Gastroesophageal sphincter (tissue), 4 donors: ENCODE measurements around the gene MSH5. TPM values are rescaled to one million over a fixed set of nuclear protein-coding genes. Genes with fewer than 3 reads are reported as not detected.

Source experiments
- ATAC-seq: fragments of 150-250 bp; one replicate; pipeline ENCODE4 v1.9.1; 2016; ENCODE audit warnings: mild to moderate bottlenecking, moderate library complexity
- H3K27ac ChIP-seq, 4 donors: fragments of 200-600 bp; sonication (generic) in 3 of 4; 1 replicate in 3 of 4; 2 replicates in 1 of 4; pipeline ENCODE4 v1.5.1; 2016 to 2019
- H3K27me3 ChIP-seq: fragments of 200-600 bp; sonication (generic); one replicate; pipeline ENCODE4 v1.5.1; 2019
- H3K36me3 ChIP-seq, 2 donors: fragments of 200-600 bp; sonication (generic); one replicate each; pipeline ENCODE4 v1.5.1; 2019; ENCODE audit warnings: control low read depth in 1 of 2
- H3K4me1 ChIP-seq, 3 donors: fragments of 200-600 bp; sonication (generic); 1 replicate in 2 of 3; 2 replicates in 1 of 3; pipeline ENCODE4 v1.5.1; 2016 to 2019; ENCODE audit warnings: control low read depth in 2 of 3
- H3K4me3 ChIP-seq, 2 donors: fragments of 200-600 bp; sonication (generic); one replicate each; pipeline ENCODE4 v1.5.1; 2019; ENCODE audit warnings: mild to moderate bottlenecking in 1 of 2, moderate library complexity in 1 of 2
- H3K9me3 ChIP-seq, 3 donors: fragments of 200-600 bp; sonication (generic); one replicate each; pipeline ENCODE4 v1.5.1; 2017 to 2019; ENCODE audit warnings: control low read depth in 2 of 3
- EP300 ChIP-seq: sonication (generic); formaldehyde crosslinking; IDR thresholded peaks from one replicate; pipeline ENCODE4 v1.6.1; 2017; ENCODE audit warnings: antibody characterized with exemption, mild to moderate bottlenecking
- POLR2A ChIP-seq, 2 donors: fragments of 450-650 bp; IDR thresholded peaks; one replicate each; pipeline ENCODE4 v1.6.1; 2017; ENCODE audit warnings: antibody characterized with exemption in 2 of 2, mild to moderate bottlenecking in 2 of 2, moderate library complexity in 1 of 2
- POLR2AphosphoS5 ChIP-seq: sonication (generic); formaldehyde crosslinking; IDR thresholded peaks from one replicate; pipeline ENCODE4 v1.6.1; 2017; ENCODE audit warnings: antibody characterized with exemption
- WGBS, 2 donors: methylation state at CpG; one replicate each; pipeline ENCODE4 v1.1.5; 2018; ENCODE audit warnings: low coverage in 1 of 2; 5-methylcytosine and 5-hydroxymethylcytosine counted together
- total RNA-seq, 4 donors: library from RNA; depleted of rRNA; stranded (reverse); fragments of >200 nt; gene quantifications; one replicate each; pipeline ENCODE4 v1.1.0, GENCODE V29; 2016
- TF ChIP-seq, protein P1 (sequence below), 4 experiments: fragments of 200-600 bp in 2 of 4; fragments of 450-650 bp in 2 of 4; sonication (generic) in 1 of 4; IDR thresholded peaks; one replicate each; pipeline ENCODE4 v1.5.1; 2017 to 2019; ENCODE audit warnings: antibody characterized with exemption in 4 of 4, mild to moderate bottlenecking in 2 of 4, moderate library complexity in 2 of 4

MSH5 gene
- total RNA-seq, 4 donors from 2014 or later = 1.9 to 12.7 (median 6.7) TPM

DNA sequence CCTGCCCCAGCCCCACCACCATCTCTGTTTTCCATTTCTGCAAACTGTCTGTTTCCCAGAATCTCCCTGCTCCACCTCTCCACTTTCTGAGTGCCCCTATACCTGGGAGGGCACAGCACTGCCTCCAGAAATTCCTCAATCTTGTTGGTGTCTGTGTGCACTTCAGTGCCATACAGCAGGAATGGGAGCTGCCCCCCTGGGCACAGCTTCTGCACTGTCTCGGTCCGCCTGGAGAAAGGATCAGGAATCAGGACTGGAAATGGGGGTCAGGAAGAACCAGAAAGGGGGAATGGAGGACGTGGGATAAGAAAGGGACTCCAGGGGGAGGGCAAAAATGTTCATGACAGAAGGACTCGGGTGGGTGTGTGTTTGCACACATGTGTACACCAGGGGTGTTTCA is 6.1 kb upstream of the MSH5 start:
- WGBS, 2 donors = 58 to 85% methylated on average over 2 of the region's 4 CpGs
- Histone ChIP-seq H3K27me3 (no peaks in the 10 kb centered on the region), H3K9me3 (no peaks in the 10 kb centered on the region), H3K4me3 (no peak overlapping the region), H3K4me1 (peaks cover 0 to 77% (median 24%) of the 10 kb centered on the region in 3 donors), H3K36me3 (peaks cover 0 to 38% of the 10 kb centered on the region in 2 donors), H3K27ac (peak overlapping the region in 3 of 4 donors; percentile 90 to 93 (median 92))
- TF ChIP-seq POLR2AphosphoS5 (no peak), POLR2A (IDR thresholded peaks at IDR 0.05) (no peak), EP300 (no peak)
- TF ChIP-seq, protein P1, sequence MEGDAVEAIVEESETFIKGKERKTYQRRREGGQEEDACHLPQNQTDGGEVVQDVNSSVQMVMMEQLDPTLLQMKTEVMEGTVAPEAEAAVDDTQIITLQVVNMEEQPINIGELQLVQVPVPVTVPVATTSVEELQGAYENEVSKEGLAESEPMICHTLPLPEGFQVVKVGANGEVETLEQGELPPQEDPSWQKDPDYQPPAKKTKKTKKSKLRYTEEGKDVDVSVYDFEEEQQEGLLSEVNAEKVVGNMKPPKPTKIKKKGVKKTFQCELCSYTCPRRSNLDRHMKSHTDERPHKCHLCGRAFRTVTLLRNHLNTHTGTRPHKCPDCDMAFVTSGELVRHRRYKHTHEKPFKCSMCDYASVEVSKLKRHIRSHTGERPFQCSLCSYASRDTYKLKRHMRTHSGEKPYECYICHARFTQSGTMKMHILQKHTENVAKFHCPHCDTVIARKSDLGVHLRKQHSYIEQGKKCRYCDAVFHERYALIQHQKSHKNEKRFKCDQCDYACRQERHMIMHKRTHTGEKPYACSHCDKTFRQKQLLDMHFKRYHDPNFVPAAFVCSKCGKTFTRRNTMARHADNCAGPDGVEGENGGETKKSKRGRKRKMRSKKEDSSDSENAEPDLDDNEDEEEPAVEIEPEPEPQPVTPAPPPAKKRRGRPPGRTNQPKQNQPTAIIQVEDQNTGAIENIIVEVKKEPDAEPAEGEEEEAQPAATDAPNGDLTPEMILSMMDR (IDR thresholded peaks at IDR 0.05) = no peak
- no peak for ATAC-seq

DNA sequence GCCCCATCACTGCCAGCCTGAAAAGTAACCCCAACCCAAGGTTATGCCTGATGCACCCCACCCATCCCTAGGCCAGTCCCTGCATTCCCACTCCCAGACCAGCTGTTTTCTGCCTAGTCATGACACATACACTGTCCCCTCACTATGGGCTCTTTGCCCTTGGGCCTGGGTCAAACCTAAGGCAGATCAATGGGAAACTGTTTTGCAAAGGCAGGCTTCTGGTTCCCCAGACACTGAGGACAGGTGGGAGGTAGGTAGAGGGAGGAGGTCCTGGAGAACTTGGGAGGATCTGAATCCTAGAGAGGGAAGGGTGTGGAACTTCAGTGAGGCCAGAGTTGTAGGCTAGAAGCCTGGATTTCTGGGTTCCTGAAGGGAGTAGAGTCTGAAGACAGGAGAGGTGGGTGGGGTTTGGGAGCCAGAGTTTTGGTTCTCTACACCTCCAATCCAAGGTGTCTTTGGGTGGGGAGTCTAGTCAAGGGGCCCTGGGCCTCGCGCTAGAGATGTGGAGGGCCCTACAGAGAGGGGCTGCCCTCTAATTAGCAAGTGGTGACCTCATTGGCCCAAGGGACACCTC is 5.5 kb upstream of the MSH5 start:
- TF ChIP-seq EP300 (no peak), POLR2AphosphoS5 (no peak), POLR2A (IDR thresholded peaks at IDR 0.05) (no peak)
- TF ChIP-seq, protein P1 (IDR thresholded peaks at IDR 0.05) = no peak
- Histone ChIP-seq H3K27me3 (no peaks in the 10 kb centered on the region), H3K4me3 (peak overlapping the region; percentile 61 to 71), H3K36me3 (peaks cover 0 to 38% of the 10 kb centered on the region in 2 donors), H3K27ac (peak overlapping the region; percentile 79 to 93 (median 91)), H3K9me3 (no peaks in the 10 kb centered on the region), H3K4me1 (peaks cover 1 to 78% (median 25%) of the 10 kb centered on the region in 3 donors)
- ATAC-seq = no peak
- 0 to 10% methylated on average over 2 of the region's 2 CpGs for WGBS, 2 donors

DNA sequence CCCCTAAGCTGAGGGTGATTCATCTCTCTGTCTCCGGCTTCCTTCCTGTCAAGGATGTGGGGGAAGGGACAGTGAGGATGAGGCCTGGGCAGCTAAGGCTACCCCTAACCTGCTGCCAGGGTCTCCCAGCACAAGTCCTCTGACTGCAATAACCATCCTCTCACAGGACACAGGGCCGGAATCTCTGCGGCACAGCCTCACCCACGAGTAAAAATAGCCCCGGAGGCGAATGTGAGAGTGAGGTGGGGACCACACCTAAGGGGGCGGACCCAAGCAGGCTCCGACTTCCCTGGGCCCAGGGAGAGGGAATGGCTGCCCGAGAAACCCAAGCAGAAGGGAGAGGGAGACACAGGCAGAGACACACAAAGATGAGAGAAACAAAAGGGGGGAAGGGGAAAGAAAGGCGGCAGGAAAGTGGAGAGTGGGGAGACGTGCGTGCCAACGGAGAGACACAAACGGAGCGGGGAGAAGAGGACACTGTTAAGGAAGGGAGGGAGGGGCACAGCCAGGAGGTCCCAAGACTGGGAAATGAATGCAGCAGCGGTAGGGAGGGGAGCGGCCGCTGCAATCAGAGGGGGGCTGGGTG is 4.9 kb upstream of the MSH5 start:
- Histone ChIP-seq H3K36me3 (peaks cover 0 to 38% of the 10 kb centered on the region in 2 donors), H3K4me1 (peaks cover 3 to 81% (median 26%) of the 10 kb centered on the region in 3 donors), H3K9me3 (no peaks in the 10 kb centered on the region), H3K4me3 (peak overlapping the region; percentile 61 to 71), H3K27ac (peak overlapping the region; percentile 79 to 93 (median 91)), H3K27me3 (no peaks in the 10 kb centered on the region)
- TF ChIP-seq, protein P1 (IDR thresholded peaks at IDR 0.05) = no peak
- TF ChIP-seq POLR2A (IDR thresholded peaks at IDR 0.05) = peak in 1 of 2 donors; percentile 16
- no peak for TF ChIP-seq POLR2AphosphoS5
- TF ChIP-seq EP300 = no peak
- no peak for ATAC-seq
- 0% methylated on average over 1 to 14 of the region's 18 CpGs for WGBS, 2 donors

DNA sequence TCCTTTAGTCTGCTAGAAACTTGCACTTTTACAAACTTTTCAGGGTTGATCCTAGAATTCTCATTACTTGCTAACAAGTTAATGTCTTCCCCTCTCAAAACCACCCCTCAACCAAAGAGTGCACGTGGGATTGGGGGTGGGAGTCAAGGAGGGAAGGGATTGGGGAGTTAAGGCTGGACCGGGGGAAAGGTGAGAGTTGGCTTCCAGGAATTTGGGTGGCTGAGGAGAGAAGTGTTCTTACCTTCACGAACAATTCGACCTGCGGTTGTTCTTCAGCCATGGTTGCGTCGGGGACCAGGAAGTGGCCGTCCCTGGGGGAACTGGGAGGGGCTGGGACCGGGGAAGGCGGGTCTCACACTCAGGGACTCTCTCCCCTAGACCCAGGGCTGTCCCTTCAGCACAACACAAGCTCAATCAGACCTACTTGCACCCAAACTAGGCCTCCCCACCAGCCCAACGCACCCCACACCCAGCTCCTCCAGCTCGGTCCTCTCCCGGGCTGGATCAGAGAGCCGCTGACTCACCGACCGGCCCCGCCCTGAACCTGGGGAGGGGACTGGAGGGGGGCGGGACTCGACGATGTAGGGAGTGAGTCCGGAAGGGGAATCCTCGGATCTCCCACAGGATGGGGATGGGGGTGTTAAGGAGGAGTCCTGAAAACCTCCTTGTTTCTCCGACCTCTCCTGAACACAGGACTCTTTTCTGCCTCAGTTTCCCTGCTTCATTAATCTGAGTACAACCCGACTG is 3.6 kb upstream of the MSH5 start, which contains the start of gene CLIC1:
TSS of gene CLIC1 (minus strand) at position 510 of the 747 bp plus-strand sequence. CDS start at position 280, 230 bp downstream.
- ATAC-seq = peak; percentile 69
- TF ChIP-seq POLR2AphosphoS5 (peak; percentile 96), POLR2A (IDR thresholded peaks at IDR 0.05) (peak; percentile 86 to 88)
- TF ChIP-seq, protein P1 (IDR thresholded peaks at IDR 0.05) = no peak
- no peaks in the 10 kb centered on the region for H3K27me3 ChIP-seq
- peak within 1 kb of the TSS; percentile 79 to 93 (median 91) for H3K27ac ChIP-seq
- H3K36me3 ChIP-seq = peaks cover 0 to 32% of the 10 kb centered on the region in 2 donors
- WGBS, 2 donors = 0 to 3% methylated on average over 2 to 10 of the region's 24 CpGs
- no peaks in the 10 kb centered on the region for H3K9me3 ChIP-seq
- H3K4me3 ChIP-seq = peak within 1 kb of the TSS; percentile 61 to 71
- peaks cover 3 to 78% (median 25%) of the 10 kb centered on the region in 3 donors for H3K4me1 ChIP-seq
